ENCODE data around the gene LRRC4.

Gene LRRC4

GRCh38 chr7:128039544-128039953, 8.3 kb upstream of the LRRC4 start:
- no peak for TF ChIP-seq CTCF (conservative IDR thresholded peaks at IDR 0.05; ENCODE audit: low read length)
- no peak overlapping the region for H3K4me3 ChIP-seq (ENCODE audit: low read length)
- DNase-seq (ENCODE audit: low read depth) = no peak

- no peak for DNase-seq (ENCODE audit: low read depth)
- TF ChIP-seq CTCF (conservative IDR thresholded peaks at IDR 0.05; ENCODE audit: low read length) = no peak
- H3K4me3 ChIP-seq (ENCODE audit: low read length) = no peak overlapping the region
Measured at GRCh38 chr7:128037880-128038619, 6.8 kb upstream of the LRRC4 start.

GRCh38 chr7:128037081-128037480, 5.8 kb upstream of the LRRC4 start:
- no peak overlapping the region for H3K4me3 ChIP-seq (ENCODE audit: low read length)
- TF ChIP-seq CTCF (conservative IDR thresholded peaks at IDR 0.05; ENCODE audit: low read length) = no peak
- DNase-seq (ENCODE audit: low read depth) = no peak

- no peak for DNase-seq (ENCODE audit: low read depth)
- TF ChIP-seq CTCF (conservative IDR thresholded peaks at IDR 0.05; ENCODE audit: low read length) = no peak
- no peak overlapping the region for H3K4me3 ChIP-seq (ENCODE audit: low read length)
Measured at GRCh38 chr7:128036226-128036940, 5.1 kb upstream of the LRRC4 start.

GRCh38 chr7:128035712-128036111, 4.5 kb upstream of the LRRC4 start:
- H3K4me3 ChIP-seq (ENCODE audit: low read length) = no peak overlapping the region
- TF ChIP-seq CTCF (conservative IDR thresholded peaks at IDR 0.05; ENCODE audit: low read length) = peak; percentile 48
- DNase-seq (ENCODE audit: low read depth) = no peak

- no peak for DNase-seq (ENCODE audit: low read depth)
- no peak overlapping the region for H3K4me3 ChIP-seq (ENCODE audit: low read length)
- TF ChIP-seq CTCF (conservative IDR thresholded peaks at IDR 0.05; ENCODE audit: low read length) = no peak
Measured at GRCh38 chr7:128034825-128035224, 3.6 kb upstream of the LRRC4 start.

GRCh38 chr7:128033246-128033645, 2.0 kb upstream of the LRRC4 start:
- DNase-seq (ENCODE audit: low read depth) = no peak
- no peak for TF ChIP-seq CTCF (conservative IDR thresholded peaks at IDR 0.05; ENCODE audit: low read length)
- H3K4me3 ChIP-seq (ENCODE audit: low read length) = no peak overlapping the region

All from AG10803 (cell line).